ENCODE measurements around the gene ABCG2. TPM values are rescaled to one million over a fixed set of nuclear protein-coding genes. Genes with fewer than 3 reads are reported as not detected.

ABCG2 gene
- total and polyA plus RNA-seq, 5 donors from 2014 or later, result 0.27 to 0.69 (median 0.48) TPM

GRCh38 chr4:88062311-88062710 lies 96.1 kb downstream of the ABCG2 start:
- H3K9me3 Mint-ChIP-seq, result no peaks in the 10 kb centered on the region
- Histone ChIP-seq H3K27me3 (ENCODE audit: control insufficient read depth, insufficient read depth, low read length) (no peaks in the 10 kb centered on the region), H3K4me3 (ENCODE audit: low read depth, low read length) (no peak overlapping the region), H3K27ac (ENCODE audit: insufficient read depth, low read length, poor library complexity, severe bottlenecking) (no peak overlapping the region), H3K9me3 (ENCODE audit: control insufficient read depth in 2 of 2, low read length in 2 of 2) (no peaks in the 10 kb centered on the region), H3K4me1 (ENCODE audit: control insufficient read depth, insufficient read depth, low read length, poor library complexity, severe bottlenecking) (no peaks in the 10 kb centered on the region), H3K36me3 (ENCODE audit: control insufficient read depth, insufficient read depth, low read length) (peaks cover 39% of the 10 kb centered on the region)
- ATAC-seq (ENCODE audit: low read depth in 2 of 2), result no peak
- no peaks in the 10 kb centered on the region for H3K27me3 Mint-ChIP-seq
- H3K36me3 Mint-ChIP-seq, result peaks cover 34% of the 10 kb centered on the region
- H3K27ac Mint-ChIP-seq, result no peak overlapping the region
- no peak overlapping the region for H3K4me3 Mint-ChIP-seq
- no peak for DNase-seq
- no peaks in the 10 kb centered on the region for H3K4me1 Mint-ChIP-seq

GRCh38 chr4:88060431-88060830 lies 98.0 kb downstream of the ABCG2 start:
- ATAC-seq (ENCODE audit: low read depth in 2 of 2) (no peak), DNase-seq (no peak)
- H3K27ac Mint-ChIP-seq, result no peak overlapping the region
- no peaks in the 10 kb centered on the region for H3K27me3 Mint-ChIP-seq
- Histone ChIP-seq H3K27ac (ENCODE audit: insufficient read depth, low read length, poor library complexity, severe bottlenecking) (no peak overlapping the region), H3K36me3 (ENCODE audit: control insufficient read depth, insufficient read depth, low read length) (peaks cover 28% of the 10 kb centered on the region), H3K9me3 (ENCODE audit: control insufficient read depth in 2 of 2, low read length in 2 of 2) (no peaks in the 10 kb centered on the region), H3K4me3 (ENCODE audit: low read depth, low read length) (no peak overlapping the region), H3K27me3 (ENCODE audit: control insufficient read depth, insufficient read depth, low read length) (no peaks in the 10 kb centered on the region), H3K4me1 (ENCODE audit: control insufficient read depth, insufficient read depth, low read length, poor library complexity, severe bottlenecking) (no peaks in the 10 kb centered on the region)
- H3K36me3 Mint-ChIP-seq, result peaks cover 36% of the 10 kb centered on the region
- H3K9me3 Mint-ChIP-seq, result no peaks in the 10 kb centered on the region
- no peaks in the 10 kb centered on the region for H3K4me1 Mint-ChIP-seq
- no peak overlapping the region for H3K4me3 Mint-ChIP-seq

GRCh38 chr4:88059766-88060165 lies 98.7 kb downstream of the ABCG2 start:
- no peak overlapping the region for H3K4me3 Mint-ChIP-seq
- H3K9me3 Mint-ChIP-seq, result no peaks in the 10 kb centered on the region
- ATAC-seq (ENCODE audit: low read depth in 2 of 2) (no peak), DNase-seq (no peak)
- H3K27me3 ChIP-seq (ENCODE audit: control insufficient read depth, insufficient read depth, low read length), result no peaks in the 10 kb centered on the region
- H3K9me3 ChIP-seq (ENCODE audit: control insufficient read depth in 2 of 2, low read length in 2 of 2), result no peaks in the 10 kb centered on the region
- H3K4me1 ChIP-seq (ENCODE audit: control insufficient read depth, insufficient read depth, low read length, poor library complexity, severe bottlenecking), result no peaks in the 10 kb centered on the region
- no peak overlapping the region for H3K4me3 ChIP-seq (ENCODE audit: low read depth, low read length)
- no peak overlapping the region for H3K27ac Mint-ChIP-seq
- H3K27me3 Mint-ChIP-seq, result no peaks in the 10 kb centered on the region
- no peak overlapping the region for H3K27ac ChIP-seq (ENCODE audit: insufficient read depth, low read length, poor library complexity, severe bottlenecking)
- peaks cover 0 to 1% (median 0%) of the 10 kb centered on the region in 4 donors for H3K4me1 Mint-ChIP-seq
- peaks cover 25% of the 10 kb centered on the region for H3K36me3 ChIP-seq (ENCODE audit: control insufficient read depth, insufficient read depth, low read length)
- peaks cover 31% of the 10 kb centered on the region for H3K36me3 Mint-ChIP-seq

GRCh38 chr4:88058295-88058694 lies 100.1 kb downstream of the ABCG2 start:
- peaks cover 0 to 1% (median 0%) of the 10 kb centered on the region in 4 donors for H3K4me1 Mint-ChIP-seq
- Histone ChIP-seq H3K4me3 (ENCODE audit: low read depth, low read length) (no peak overlapping the region), H3K4me1 (ENCODE audit: control insufficient read depth, insufficient read depth, low read length, poor library complexity, severe bottlenecking) (no peaks in the 10 kb centered on the region), H3K27me3 (ENCODE audit: control insufficient read depth, insufficient read depth, low read length) (no peaks in the 10 kb centered on the region), H3K27ac (ENCODE audit: insufficient read depth, low read length, poor library complexity, severe bottlenecking) (no peak overlapping the region), H3K9me3 (ENCODE audit: control insufficient read depth in 2 of 2, low read length in 2 of 2) (no peaks in the 10 kb centered on the region), H3K36me3 (ENCODE audit: control insufficient read depth, insufficient read depth, low read length) (peaks cover 14% of the 10 kb centered on the region)
- no peak overlapping the region for H3K4me3 Mint-ChIP-seq
- H3K27me3 Mint-ChIP-seq, result no peaks in the 10 kb centered on the region
- H3K27ac Mint-ChIP-seq, result no peak overlapping the region
- H3K36me3 Mint-ChIP-seq, result peaks cover 20% of the 10 kb centered on the region
- ATAC-seq (ENCODE audit: low read depth in 2 of 2), result no peak
- no peak for DNase-seq
- no peaks in the 10 kb centered on the region for H3K9me3 Mint-ChIP-seq

GRCh38 chr4:88054901-88055300 lies 103.5 kb downstream of the ABCG2 start:
- Histone ChIP-seq H3K27ac (ENCODE audit: insufficient read depth, low read length, poor library complexity, severe bottlenecking) (no peak overlapping the region), H3K4me1 (ENCODE audit: control insufficient read depth, insufficient read depth, low read length, poor library complexity, severe bottlenecking) (no peaks in the 10 kb centered on the region), H3K27me3 (ENCODE audit: control insufficient read depth, insufficient read depth, low read length) (no peaks in the 10 kb centered on the region), H3K36me3 (ENCODE audit: control insufficient read depth, insufficient read depth, low read length) (peaks cover 20% of the 10 kb centered on the region), H3K4me3 (ENCODE audit: low read depth, low read length) (no peak overlapping the region), H3K9me3 (ENCODE audit: control insufficient read depth in 2 of 2, low read length in 2 of 2) (no peaks in the 10 kb centered on the region)
- H3K27me3 Mint-ChIP-seq, result no peaks in the 10 kb centered on the region
- ATAC-seq (ENCODE audit: low read depth in 2 of 2) (no peak), DNase-seq (peak in 1 of 3 donors; percentile 26)
- no peak overlapping the region for H3K27ac Mint-ChIP-seq
- no peaks in the 10 kb centered on the region for H3K9me3 Mint-ChIP-seq
- peaks cover 0 to 2% (median under 1%) of the 10 kb centered on the region in 4 donors for H3K4me1 Mint-ChIP-seq
- peaks cover 23% of the 10 kb centered on the region for H3K36me3 Mint-ChIP-seq
- H3K4me3 Mint-ChIP-seq, result no peak overlapping the region

GRCh38 chr4:88054229-88054628 lies 104.2 kb downstream of the ABCG2 start:
- Mint-ChIP-seq H3K27me3 (no peaks in the 10 kb centered on the region), H3K36me3 (peaks cover 23% of the 10 kb centered on the region), H3K4me3 (no peak overlapping the region), H3K27ac (no peak overlapping the region), H3K4me1 (peaks cover 0 to 2% (median under 1%) of the 10 kb centered on the region in 4 donors), H3K9me3 (no peaks in the 10 kb centered on the region)
- H3K27ac ChIP-seq (ENCODE audit: insufficient read depth, low read length, poor library complexity, severe bottlenecking), result no peak overlapping the region
- ATAC-seq (ENCODE audit: low read depth in 2 of 2) (no peak), DNase-seq (no peak)
- H3K36me3 ChIP-seq (ENCODE audit: control insufficient read depth, insufficient read depth, low read length), result peaks cover 17% of the 10 kb centered on the region
- no peaks in the 10 kb centered on the region for H3K4me1 ChIP-seq (ENCODE audit: control insufficient read depth, insufficient read depth, low read length, poor library complexity, severe bottlenecking)
- no peaks in the 10 kb centered on the region for H3K9me3 ChIP-seq (ENCODE audit: control insufficient read depth in 2 of 2, low read length in 2 of 2)
- H3K27me3 ChIP-seq (ENCODE audit: control insufficient read depth, insufficient read depth, low read length), result no peaks in the 10 kb centered on the region
- H3K4me3 ChIP-seq (ENCODE audit: low read depth, low read length), result no peak overlapping the region

- DNase-seq, result no peak
- Histone ChIP-seq H3K36me3 (ENCODE audit: control insufficient read depth, insufficient read depth, low read length) (peaks cover 30% of the 10 kb centered on the region), H3K9me3 (ENCODE audit: control insufficient read depth in 2 of 2, low read length in 2 of 2) (no peaks in the 10 kb centered on the region), H3K27ac (ENCODE audit: insufficient read depth, low read length, poor library complexity, severe bottlenecking) (no peak overlapping the region), H3K4me1 (ENCODE audit: control insufficient read depth, insufficient read depth, low read length, poor library complexity, severe bottlenecking) (no peaks in the 10 kb centered on the region), H3K4me3 (ENCODE audit: low read depth, low read length) (no peak overlapping the region), H3K27me3 (ENCODE audit: control insufficient read depth, insufficient read depth, low read length) (no peaks in the 10 kb centered on the region)
- no peak for ATAC-seq (ENCODE audit: low read depth in 2 of 2)
- Mint-ChIP-seq H3K27ac (no peak overlapping the region), H3K4me1 (peaks cover 2 to 13% (median 8%) of the 10 kb centered on the region in 4 donors), H3K4me3 (no peak overlapping the region), H3K27me3 (no peaks in the 10 kb centered on the region), H3K36me3 (peaks cover 32% of the 10 kb centered on the region), H3K9me3 (no peaks in the 10 kb centered on the region)
Observed at GRCh38 chr4:88045021-88045420, 113.4 kb downstream of the ABCG2 start.

- H3K27ac Mint-ChIP-seq, result no peak overlapping the region
- Histone ChIP-seq H3K36me3 (ENCODE audit: control insufficient read depth, insufficient read depth, low read length) (peaks cover 40% of the 10 kb centered on the region), H3K4me3 (ENCODE audit: low read depth, low read length) (no peak overlapping the region), H3K27ac (ENCODE audit: insufficient read depth, low read length, poor library complexity, severe bottlenecking) (no peak overlapping the region), H3K27me3 (ENCODE audit: control insufficient read depth, insufficient read depth, low read length) (no peaks in the 10 kb centered on the region), H3K4me1 (ENCODE audit: control insufficient read depth, insufficient read depth, low read length, poor library complexity, severe bottlenecking) (no peaks in the 10 kb centered on the region), H3K9me3 (ENCODE audit: control insufficient read depth in 2 of 2, low read length in 2 of 2) (no peaks in the 10 kb centered on the region)
- no peaks in the 10 kb centered on the region for H3K27me3 Mint-ChIP-seq
- no peak overlapping the region for H3K4me3 Mint-ChIP-seq
- no peaks in the 10 kb centered on the region for H3K9me3 Mint-ChIP-seq
- peaks cover 2 to 13% (median 8%) of the 10 kb centered on the region in 4 donors for H3K4me1 Mint-ChIP-seq
- no peak for DNase-seq
- no peak for ATAC-seq (ENCODE audit: low read depth in 2 of 2)
- H3K36me3 Mint-ChIP-seq, result peaks cover 37% of the 10 kb centered on the region
Observed at GRCh38 chr4:88043586-88044340, 114.7 kb downstream of the ABCG2 start.

Measured in CD4-positive, CD25-positive, alpha-beta regulatory T cell (primary cell).